Parathyroid adenoma (tissue), 2 donors: ENCODE data around the gene WDFY2.

ENCODE experiments used
- H2AFZ ChIP-seq: fragments of 300-600 bp; sonication (generic); one replicate; pipeline ENCODE4 v1.7.0; 2017; ENCODE audit warnings: antibody characterized with exemption, mild to moderate bottlenecking
- H3K27ac ChIP-seq: fragments of 300-600 bp; sonication (generic); one replicate; pipeline ENCODE4 v1.7.0; 2017
- H3K27me3 ChIP-seq: fragments of 300-600 bp; sonication (generic); one replicate; pipeline ENCODE4 v1.7.0; 2017; ENCODE audit warnings: low read length; ENCODE audit not compliant: control insufficient read depth, insufficient read depth
- H3K36me3 ChIP-seq: fragments of 300-600 bp; sonication (generic); one replicate; pipeline ENCODE4 v1.7.0; 2017; ENCODE audit warnings: low read length; ENCODE audit not compliant: control insufficient read depth, insufficient read depth
- H3K4me1 ChIP-seq: fragments of 300-600 bp; sonication (generic); one replicate; pipeline ENCODE4 v1.7.0; 2017; ENCODE audit warnings: control low read depth
- H3K4me2 ChIP-seq: fragments of 300-600 bp; sonication (generic); one replicate; pipeline ENCODE4 v1.7.0; 2017; ENCODE audit warnings: low read length
- H3K4me3 ChIP-seq: fragments of 300-600 bp; sonication (generic); one replicate; pipeline ENCODE4 v1.7.0; 2017; ENCODE audit warnings: low read depth, low read length
- H3K79me2 ChIP-seq: fragments of 300-600 bp; sonication (generic); one replicate; pipeline ENCODE4 v1.7.0; 2017; ENCODE audit warnings: control low read depth
- H3K9ac ChIP-seq: fragments of 300-600 bp; sonication (generic); one replicate; pipeline ENCODE4 v1.7.0; 2017; ENCODE audit warnings: mild to moderate bottlenecking
- H3K9me3 ChIP-seq: fragments of 300-600 bp; sonication (generic); one replicate; pipeline ENCODE4 v1.7.0; 2017; ENCODE audit warnings: low read length; ENCODE audit not compliant: control insufficient read depth
- CTCF ChIP-seq: fragments of 300-600 bp; sonication (generic); IDR thresholded peaks from one replicate; pipeline ENCODE4 v1.7.0; 2017; ENCODE audit warnings: antibody characterized with exemption, mild to moderate bottlenecking
- donor health status: primary hyperparathyroidism.

The WDFY2 gene

GRCh38 chr13:51583875-51584730 lies at the start of gene WDFY2:
WDFY2 (plus strand) TSS chr13:51584462; CDS start chr13:51584688, 226 bp downstream.
- H3K9ac ChIP-seq = peak within 1 kb of the TSS; percentile 78
- no peaks in the 10 kb centered on the region for H3K36me3 ChIP-seq
- peak within 1 kb of the TSS; percentile 80 for H2AFZ ChIP-seq
- H3K9me3 ChIP-seq = no peaks in the 10 kb centered on the region
- no peaks in the 10 kb centered on the region for H3K27me3 ChIP-seq
- TF ChIP-seq CTCF = no peak
- peak within 1 kb of the TSS; percentile 97 for H3K4me3 ChIP-seq
- peak within 1 kb of the TSS; percentile 81 for H3K4me2 ChIP-seq
- H3K4me1 ChIP-seq = peaks cover 16% of the 10 kb centered on the region
- peaks cover 8% of the 10 kb centered on the region for H3K79me2 ChIP-seq
- H3K27ac ChIP-seq = peak within 1 kb of the TSS; percentile 92

GRCh38 chr13:51538591-51539179 lies 45.6 kb upstream of the WDFY2 start:
- no peaks in the 10 kb centered on the region for H3K79me2 ChIP-seq
- H3K4me2 ChIP-seq = no peak overlapping the region
- H3K9me3 ChIP-seq = no peaks in the 10 kb centered on the region
- no peak overlapping the region for H3K9ac ChIP-seq
- no peak for TF ChIP-seq CTCF
- H3K4me3 ChIP-seq = no peak overlapping the region
- peaks cover 4% of the 10 kb centered on the region for H3K4me1 ChIP-seq
- H3K36me3 ChIP-seq = no peaks in the 10 kb centered on the region
- H3K27ac ChIP-seq = peak overlapping the region; percentile 21
- no peaks in the 10 kb centered on the region for H3K27me3 ChIP-seq
- H2AFZ ChIP-seq = peak overlapping the region; percentile 63

GRCh38 chr13:51539887-51540286 lies 44.4 kb upstream of the WDFY2 start:
- H3K4me3 ChIP-seq = no peak overlapping the region
- TF ChIP-seq CTCF = no peak
- H3K36me3 ChIP-seq = no peaks in the 10 kb centered on the region
- peak overlapping the region; percentile 22 for H3K27ac ChIP-seq
- no peaks in the 10 kb centered on the region for H3K9me3 ChIP-seq
- H3K4me1 ChIP-seq = peaks cover 4% of the 10 kb centered on the region
- H2AFZ ChIP-seq = peak overlapping the region; percentile 31
- no peaks in the 10 kb centered on the region for H3K79me2 ChIP-seq
- no peak overlapping the region for H3K9ac ChIP-seq
- no peak overlapping the region for H3K4me2 ChIP-seq
- no peaks in the 10 kb centered on the region for H3K27me3 ChIP-seq

GRCh38 chr13:51541037-51541436 lies 43.2 kb upstream of the WDFY2 start:
- Histone ChIP-seq H3K9ac (no peak overlapping the region), H3K79me2 (no peaks in the 10 kb centered on the region), H3K4me2 (no peak overlapping the region), H3K4me3 (no peak overlapping the region), H3K9me3 (no peaks in the 10 kb centered on the region), H2AFZ (no peak overlapping the region), H3K4me1 (peaks cover 4% of the 10 kb centered on the region), H3K27me3 (no peaks in the 10 kb centered on the region), H3K36me3 (no peaks in the 10 kb centered on the region), H3K27ac (no peak overlapping the region)
- no peak for TF ChIP-seq CTCF
